SH-SY5Y (cell line): ENCODE data around the gene NCKAP5.

ENCODE experiments used
- GATA2 ChIP-seq: IDR thresholded peaks from 2 replicates; pipeline ENCODE4 v1.6.1; 2011; ENCODE audit warnings: mild to moderate bottlenecking, low read depth, low read length
- GATA3 ChIP-seq: IDR thresholded peaks from 2 replicates; pipeline ENCODE4 v1.6.1; 2011; ENCODE audit warnings: low read depth, mild to moderate bottlenecking, low read length, moderate library complexity

DNA sequence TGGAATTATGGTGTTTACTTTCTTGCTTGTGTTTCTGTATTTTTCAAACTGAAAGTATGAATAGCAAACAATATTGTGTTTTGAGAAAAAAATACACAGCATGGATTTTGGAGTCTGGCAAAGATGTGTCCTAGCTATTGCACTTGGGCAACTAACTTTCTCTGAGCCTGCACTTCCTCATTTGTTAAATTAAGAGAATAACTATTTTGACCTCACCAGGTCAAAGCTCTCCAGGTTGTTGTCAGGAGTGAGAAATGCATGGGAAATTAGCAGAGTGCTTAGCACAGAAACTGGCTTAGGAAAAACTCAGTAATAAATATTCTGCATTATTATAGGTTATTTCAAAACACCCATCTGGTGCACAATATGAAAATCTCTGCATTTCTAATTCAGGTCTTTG is 926.4 kb downstream of the NCKAP5 start:
- TF ChIP-seq GATA2 = no peak
- no peak for TF ChIP-seq GATA3
